Activated CD8-positive, alpha-beta memory T cell treated with anti-CD3 and anti-CD28 coated beads, Interleukin-2, amount 50 U/mL, for 1 hour (primary cell): ENCODE results near the gene MAK.
"Not testable (repeated sequence)": the region's sequence is repeated elsewhere in the genome, so short reads cannot be mapped to it uniquely, and the experiment has no call there.

ENCODE experiments used
- DNase-seq: peaks from one replicate; pipeline ENCODE4 v3.0.0-alpha.2; 2020; ENCODE audit errors: extremely low read depth

The MAK gene

DNA sequence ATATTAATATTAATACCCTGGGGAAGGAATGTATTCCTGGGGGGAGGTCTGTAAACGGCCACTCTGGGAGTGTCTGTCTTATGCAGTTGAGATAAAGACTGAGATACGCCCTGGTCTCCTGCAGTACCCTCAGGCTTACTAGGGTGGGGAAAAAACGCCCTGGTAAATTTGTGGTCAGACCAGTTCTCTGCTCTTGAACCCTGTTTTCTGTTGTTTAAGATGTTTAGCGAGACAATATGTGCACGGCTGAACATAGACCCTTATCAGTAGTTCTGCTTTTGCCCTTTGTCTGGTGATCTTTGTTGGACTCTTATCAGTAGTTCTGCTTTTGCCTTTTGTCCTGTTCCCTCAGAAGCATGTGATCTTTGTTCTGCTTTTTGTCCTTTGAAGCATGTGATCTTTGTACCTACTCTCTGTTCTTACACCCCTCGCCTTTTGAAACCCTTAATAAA, 15.5 kb upstream of the MAK start:
- DNase-seq, result not testable (repeated sequence)

DNA sequence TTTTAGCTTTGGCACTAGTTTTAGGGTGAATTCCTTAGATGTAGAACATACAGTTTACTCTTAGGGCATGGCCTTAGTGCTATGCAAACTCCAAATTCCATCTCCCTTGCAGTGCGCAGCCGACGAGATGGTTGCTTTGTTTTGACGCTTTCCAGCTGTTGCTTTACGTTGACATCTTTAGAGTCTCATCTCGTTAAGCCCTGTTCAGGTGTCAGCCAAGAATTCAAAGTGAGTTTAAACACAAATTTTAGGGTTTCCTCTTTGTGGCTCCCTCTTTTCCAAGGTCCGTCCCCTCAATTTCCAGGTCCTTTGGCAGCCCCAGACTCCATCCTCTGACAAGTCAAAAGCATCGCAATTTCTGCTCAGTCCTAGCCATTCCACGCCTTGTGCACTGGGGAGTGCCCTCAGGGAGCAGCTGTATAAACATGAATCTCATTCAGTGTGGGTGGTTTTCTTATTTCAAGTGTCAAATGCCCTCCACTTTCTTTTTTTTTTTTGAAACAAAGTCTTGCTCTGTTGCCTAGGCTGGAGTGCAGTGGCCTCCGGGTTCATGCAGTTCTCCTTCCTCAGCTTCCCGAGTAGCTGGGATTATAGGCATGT, 14.1 kb upstream of the MAK start:
- no peak for DNase-seq

DNA sequence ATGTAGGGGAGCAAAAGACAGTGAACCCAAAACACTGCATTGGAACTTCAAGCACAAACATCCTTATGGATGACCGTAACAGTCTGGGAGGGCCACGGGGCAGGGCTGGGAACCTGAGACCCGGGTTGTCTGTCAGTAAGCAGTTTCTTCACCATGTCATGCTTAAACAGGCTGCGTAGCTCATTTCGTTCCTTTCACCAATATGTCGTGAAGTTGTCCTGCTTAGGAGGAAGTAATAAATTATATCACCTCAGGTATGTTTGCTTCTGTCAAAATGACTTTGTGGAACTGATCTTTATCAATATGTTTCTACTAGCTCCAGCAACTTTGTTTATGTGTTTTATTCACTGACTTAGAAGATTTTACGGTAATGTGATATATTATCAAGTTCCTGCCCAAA, 12.4 kb upstream of the MAK start:
- no peak for DNase-seq

DNA sequence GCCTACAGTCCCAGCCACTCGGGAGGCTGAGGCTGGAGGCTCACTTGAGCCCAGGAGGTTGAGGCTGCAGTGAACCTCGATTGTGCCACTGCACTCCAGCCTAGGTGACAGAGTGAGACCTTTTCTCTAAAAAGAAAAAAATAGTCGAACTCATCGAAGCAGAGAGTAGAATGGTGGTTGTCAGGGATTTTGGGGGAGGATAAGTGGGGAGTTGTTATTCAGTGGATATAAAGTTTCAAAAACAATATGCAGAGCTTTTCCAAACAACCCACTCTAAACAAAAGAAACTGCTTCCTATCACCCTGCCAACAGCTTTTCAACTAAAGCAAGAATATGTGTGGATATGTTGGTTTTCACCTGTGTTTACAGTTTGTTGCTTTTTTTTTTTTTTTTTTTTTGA, 11.6 kb upstream of the MAK start:
- DNase-seq, result no peak

DNA sequence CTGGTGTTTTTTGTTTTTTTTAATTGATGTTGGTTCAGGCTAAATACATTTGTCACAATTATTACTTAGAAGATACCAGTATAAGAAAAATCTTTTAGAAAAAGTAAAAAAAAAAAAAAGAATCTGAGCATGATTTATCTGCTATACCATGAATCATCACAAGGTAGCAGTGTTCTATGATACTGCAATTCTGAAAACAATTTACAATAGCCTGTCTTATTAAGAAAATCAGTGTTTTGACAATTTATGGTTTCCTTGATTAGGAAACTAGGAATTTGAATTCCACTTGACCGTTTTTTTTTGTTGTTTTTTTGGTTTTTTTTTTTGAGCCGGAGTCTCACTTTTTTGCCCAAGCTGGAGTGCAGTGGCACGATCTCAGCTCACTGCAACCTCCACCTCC, 9.3 kb upstream of the MAK start:
- DNase-seq, result no peak

DNA sequence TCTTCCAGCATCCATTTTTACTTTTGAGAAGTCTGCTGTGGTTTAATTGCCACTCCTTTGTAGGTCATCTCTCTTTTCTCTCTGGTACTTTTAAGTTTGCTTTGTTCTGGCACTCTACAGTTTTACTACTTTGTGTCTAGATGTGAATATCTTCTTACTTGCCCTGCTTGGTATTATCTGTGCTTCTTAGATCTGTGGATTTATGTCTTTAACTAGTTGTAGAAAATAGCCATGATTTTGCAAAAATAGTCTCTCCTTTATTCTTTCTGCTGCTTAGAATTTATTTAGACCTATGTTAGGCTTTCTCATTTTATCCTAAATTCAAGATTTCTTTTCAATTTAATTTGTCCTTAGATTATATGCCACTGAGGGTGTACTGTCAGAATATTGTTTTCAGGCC, 5.2 kb upstream of the MAK start:
- DNase-seq, result no peak

DNA sequence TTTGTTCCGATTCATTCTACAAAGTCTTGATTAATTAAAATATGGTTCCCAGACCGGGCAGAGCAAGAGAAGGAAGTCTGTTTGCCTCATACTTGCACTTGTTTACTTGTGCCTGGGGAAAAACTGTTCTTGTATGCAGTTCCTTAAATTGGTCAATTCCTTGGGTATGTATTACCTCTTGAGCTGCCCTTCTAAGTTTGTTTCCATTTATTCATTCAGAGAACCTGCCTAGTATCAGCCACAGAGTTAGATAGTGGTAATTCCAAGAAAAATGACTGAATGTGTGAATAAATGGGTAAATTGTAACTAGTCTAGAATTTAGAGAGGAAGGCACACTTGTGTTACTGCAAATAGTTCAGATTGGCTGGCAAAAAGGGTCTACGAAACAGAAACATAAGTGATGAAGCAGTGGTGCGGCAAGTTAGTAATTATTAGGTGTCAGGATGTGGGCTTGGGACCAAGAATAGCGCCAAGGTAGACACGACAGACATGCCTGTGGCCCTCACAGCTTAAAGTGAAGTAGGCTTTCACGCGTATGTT, 525 bp upstream of the MAK start:
- DNase-seq, result no peak

DNA sequence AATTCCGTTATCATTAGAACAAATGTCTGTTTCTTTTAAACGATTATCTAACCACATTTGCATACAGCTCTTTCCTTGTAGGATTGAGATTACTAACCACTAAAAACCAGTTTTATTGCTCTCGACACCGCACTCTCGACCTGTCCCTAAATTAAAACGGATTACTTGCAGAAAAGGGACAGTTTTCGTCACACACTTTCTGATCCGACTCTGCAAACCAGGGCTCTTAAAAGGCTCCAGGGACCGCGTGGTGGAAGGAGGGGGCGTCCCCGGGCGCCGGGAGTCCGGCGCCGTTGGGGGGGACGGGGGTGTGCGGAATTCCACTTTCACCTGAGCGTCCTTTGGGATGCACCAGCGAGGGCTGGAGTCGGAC, 731 bp downstream of the MAK start:
- DNase-seq, result no peak

DNA sequence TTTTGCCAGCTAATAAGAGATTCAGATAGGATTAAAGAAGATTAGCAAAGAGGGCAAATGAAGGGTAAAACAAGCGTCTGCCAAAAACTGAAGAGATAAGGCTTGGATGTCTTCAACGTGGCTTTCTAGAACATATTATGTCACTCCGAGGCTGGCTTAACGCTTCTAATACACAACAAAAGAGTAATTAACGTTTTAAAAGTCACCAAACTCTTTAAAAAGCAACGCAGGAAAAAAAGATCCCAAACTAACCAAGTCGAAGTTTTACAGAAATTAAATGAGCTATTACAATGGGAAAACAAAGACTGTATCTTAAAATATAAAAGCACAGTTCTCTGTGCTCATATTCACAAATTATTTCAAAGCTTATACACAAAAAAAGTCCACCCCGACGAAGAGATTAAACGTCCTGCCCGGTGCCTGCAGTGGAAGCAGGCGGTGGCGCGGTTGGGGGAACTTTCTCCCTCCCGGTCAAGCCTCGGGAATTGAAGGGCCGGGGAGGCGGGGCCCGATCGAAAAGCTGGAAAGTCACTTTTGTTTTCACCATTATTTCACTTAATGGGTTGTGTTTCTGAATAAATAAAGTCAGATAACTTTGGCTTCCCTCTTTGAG, 1.2 kb downstream of the MAK start:
- DNase-seq, result no peak

DNA sequence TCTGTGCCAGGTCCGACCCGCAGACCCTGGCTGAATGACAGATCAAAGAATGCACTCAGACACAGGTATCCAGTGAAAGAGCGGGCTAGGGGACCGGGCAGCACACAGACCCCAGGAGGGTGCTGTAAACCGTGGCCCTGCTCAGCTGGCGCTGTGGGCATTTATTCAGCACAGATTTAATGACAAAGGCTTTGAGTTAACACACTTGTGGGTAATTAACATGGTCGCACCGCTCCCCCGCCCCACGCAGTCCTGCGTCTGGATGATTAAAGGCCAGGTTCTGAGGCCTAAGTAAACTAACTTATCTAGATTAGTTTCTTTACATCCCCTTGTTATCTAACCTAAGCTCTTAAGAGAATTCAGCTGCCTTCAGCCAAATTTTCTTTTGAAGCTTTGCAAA, 3.5 kb downstream of the MAK start:
- no peak for DNase-seq

DNA sequence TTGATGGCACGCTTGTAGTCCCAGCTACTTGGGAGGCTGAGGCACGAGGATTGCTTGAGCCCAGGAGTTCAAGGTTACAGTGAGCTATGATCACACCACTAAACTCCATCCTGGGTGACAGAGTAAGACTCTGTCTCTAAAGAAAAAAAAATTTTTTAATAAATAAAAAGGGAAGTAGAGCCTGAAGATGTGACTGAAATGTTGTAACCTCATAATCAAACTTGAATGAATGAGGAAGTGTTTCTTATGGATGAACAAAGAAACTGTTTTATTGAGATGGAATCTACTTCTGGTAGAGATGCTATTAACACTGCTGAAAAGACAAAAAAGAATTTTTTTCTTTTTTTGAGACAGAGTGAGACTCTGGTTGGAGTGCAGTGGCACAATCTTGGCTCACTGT, 6.7 kb downstream of the MAK start:
- no peak for DNase-seq

DNA sequence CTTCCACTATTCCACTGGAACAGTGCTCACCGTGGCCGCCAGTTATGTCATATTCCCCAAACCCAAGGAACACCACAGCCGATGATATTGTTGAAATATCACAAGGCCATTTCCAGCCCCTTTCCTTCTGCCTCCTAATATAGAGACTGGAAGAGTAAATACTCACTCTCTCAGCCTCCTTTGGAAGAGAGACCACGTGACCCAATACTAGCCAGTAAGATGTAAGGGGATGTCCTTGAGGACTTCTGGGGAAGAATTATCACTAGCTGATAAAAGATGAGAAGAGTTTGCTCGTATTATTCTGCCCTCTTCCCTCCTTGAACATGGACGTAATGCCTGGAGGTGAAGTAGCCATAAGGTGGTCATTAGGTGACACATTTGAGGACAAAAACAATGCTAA, 13.5 kb downstream of the MAK start:
- DNase-seq, result no peak

DNA sequence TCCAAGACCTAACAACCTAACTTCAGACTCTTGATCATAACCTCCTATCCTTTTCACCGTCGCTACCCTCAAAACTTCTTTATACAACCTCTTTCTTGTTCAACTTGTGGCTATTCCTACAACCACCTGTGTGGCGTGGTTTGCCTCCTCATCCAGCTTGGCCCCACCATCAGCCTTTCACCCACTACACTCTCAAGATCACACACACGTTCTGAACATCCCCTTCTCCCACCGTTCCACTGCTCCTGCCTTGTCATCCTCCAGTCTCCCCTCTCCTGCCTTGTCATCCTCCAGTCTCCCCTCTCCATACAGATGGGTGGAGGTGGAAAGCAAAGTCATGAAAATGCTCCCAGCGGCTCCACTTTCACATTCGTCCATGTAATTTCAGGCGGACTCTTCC, 14.0 kb downstream of the MAK start:
- DNase-seq, result no peak

DNA sequence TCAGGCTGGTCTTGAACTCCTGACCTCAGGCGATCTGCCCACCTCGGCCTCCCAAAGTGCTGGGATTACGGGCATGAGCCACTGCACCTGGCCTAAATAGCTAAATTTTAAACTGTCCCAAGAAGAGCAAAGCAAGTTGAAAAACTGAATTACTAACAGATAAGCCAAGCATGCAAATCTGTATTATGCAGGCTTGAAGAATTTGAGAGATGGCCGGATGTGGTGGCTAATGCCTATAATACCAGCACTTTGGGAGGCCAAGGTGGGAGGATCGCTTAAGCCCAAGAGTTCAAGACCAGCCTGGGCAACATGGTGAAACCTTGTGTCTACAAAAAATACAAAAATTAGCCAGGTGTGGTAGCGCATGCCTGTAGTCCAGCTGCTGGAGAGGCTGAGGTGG, 24.2 kb downstream of the MAK start:
- not testable (repeated sequence) for DNase-seq

DNA sequence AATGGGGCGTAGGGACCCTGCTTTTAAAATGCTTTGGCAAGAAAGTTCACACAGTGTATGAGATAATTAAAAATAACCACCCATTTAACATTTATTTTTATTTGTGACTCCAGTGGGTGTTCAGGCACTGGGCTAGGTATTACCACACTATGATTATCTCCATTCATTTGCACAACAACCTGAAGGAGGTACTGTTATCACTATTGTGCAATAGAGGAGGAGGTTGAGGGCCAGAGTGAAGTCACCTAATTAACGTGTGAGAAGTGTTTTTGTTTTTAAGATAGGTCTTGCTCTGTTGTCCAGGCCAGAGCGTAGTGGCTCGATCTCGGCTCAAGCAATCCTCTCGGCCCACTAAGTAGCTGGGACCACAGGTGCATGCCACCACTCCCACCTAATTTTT, 29.2 kb downstream of the MAK start:
- no peak for DNase-seq

DNA sequence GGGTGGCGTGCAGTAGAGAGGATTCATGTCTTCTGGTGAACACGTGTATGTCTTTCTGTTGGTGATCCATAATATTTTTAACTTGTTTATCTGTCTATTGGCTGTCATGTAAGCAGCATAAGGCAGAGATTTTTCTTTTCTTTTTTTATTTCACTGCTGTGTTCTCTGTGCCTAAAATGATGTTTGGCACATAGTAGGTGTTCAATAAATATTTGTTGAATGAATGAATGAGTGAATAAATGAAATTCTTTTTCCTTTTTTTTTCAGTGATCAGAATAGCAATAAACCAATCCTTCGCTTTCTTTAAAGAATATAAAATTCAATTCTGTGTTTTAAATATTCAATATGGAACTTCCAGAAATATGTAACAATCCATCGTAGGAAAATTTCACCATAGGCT, 30.0 kb downstream of the MAK start:
- no peak for DNase-seq

DNA sequence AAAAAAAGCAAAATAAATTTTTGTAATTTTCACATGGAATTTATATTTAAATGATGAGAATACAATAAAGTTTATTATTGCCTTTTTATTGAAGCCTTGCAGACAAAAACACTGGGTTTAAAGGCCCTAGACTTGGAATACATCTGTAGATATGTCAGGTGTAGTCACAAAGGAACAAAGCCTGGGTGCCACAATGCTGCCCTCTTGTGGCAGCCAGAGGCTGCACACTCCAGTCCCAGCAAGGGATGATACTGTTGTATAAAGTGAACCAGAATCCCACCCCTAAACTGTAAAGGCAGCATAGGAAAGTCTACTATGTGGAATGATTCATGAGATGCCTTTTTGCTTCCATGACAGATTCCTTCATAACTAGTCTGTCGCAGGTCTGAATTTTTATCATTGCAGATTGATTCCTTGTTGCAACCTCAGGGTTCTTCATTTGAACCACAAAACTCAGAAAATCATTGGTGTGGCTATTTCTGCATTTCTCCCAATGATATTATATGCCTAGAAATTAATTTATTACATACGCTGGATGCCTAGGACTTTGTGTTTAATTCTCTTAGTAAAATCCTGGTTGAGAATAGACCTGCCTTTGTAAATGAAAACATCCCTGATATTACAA, 37.0 kb downstream of the MAK start:
- DNase-seq, result peak; percentile 4

DNA sequence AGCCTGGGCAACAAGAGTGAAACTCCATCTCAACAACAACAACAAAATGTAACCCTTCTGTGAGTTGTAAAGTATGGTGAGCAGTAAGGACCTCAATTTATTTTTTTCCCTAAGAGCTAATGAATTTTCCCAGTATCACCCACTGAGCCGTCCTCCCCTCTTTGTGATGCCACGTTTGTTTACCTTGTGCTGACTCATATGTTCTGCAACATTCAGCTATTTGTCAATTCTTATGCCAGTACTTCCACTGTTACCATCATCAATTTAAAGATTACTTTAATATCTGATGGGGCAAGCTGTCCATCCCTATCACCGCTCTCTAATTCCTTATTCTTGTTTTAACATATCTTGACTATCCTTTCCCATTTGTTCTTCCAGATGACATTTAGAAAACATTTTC, 37.5 kb downstream of the MAK start:
- no peak for DNase-seq

DNA sequence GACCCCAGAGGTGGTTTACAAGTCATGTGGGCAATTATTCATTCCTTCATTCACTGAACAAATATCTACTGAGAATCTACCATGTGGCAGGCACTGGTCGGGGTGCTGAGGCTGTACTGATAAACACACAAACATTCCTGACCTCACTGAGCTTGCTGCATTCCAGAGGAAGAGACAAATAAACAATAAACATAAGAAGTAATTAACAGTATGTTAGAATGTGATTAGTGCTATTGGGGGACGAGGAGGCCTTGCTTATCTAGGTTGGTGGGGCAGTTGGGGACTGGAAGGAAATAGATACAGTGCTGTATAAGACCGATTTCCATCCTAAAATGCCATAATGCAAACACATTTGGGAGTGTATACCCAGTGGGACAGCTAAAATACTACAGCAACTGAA, 44.1 kb downstream of the MAK start:
- DNase-seq, result no peak

DNA sequence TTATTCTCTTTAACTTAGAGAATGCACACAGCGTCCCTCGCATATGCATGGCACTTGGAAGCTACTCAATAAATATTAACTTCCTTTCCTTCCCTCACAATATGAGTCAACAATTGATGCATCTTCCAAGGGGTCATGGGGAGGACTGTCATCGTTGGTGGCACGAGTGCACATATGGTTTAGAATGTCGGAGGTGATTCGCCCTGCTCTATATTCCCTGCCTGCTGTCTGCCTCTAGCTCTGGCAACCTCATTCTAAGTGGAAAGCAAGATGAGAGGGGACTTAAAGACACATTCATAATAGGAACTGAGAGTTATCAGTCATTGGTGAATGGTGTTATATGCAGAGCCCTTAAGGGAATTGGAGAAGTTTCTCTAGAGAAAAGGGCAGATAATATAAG, 44.6 kb downstream of the MAK start:
- DNase-seq, result no peak

DNA sequence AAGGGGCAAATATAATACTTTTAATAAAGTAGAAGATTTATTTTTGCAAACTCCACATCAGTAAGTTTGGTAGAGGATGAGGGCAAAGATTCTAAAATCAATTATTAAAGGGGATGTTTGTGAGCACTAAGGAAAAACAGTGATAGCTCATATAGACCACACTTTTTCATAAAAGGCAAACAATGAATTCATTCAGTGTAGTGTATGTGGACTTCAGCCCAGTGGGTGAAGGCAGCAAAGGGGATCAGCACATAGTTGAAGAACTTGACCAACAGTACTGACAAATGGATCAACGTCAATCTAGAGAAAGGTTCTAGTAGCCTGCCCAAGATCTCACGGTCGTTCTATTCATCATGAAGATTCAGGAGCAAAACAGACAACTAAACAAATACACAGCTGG, 45.3 kb downstream of the MAK start:
- no peak for DNase-seq

DNA sequence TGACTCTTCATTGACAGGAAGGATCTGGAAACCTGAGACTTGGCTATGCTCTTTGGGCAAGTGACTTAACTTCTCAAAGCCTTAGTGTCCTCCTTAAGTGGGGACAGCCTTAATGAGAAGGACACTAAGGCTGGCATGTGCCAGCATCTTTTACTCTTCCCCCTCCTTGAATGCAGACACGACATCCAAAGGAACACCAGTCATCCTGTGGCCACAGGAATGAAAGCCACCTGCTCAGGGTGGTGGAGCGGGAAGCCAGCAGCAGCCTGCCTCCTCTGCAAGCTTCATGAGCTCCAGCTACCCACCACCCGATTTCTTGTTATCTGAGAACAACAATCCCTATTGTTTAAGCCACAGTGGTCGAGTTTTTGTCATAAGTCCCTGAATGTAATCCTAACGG, 46.2 kb downstream of the MAK start:
- no peak for DNase-seq

DNA sequence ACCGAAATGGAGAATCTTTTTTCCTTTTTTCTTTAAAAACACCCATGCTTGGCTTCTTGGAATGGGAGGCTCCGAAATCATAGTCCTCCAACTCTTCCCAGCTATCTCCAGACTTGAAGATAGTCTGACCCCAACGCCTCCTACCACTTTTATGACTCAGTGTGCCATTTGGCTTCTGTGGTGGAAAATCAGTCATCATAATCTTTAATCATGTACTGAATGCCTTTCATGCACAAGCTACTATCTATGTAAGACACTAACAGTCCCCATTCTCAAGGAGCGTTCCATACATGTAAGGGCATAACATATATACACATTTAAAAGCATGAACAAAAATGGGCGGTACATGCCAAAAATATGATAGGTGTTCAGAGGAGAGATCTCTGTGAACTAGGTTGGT, 46.7 kb downstream of the MAK start:
- DNase-seq, result no peak

DNA sequence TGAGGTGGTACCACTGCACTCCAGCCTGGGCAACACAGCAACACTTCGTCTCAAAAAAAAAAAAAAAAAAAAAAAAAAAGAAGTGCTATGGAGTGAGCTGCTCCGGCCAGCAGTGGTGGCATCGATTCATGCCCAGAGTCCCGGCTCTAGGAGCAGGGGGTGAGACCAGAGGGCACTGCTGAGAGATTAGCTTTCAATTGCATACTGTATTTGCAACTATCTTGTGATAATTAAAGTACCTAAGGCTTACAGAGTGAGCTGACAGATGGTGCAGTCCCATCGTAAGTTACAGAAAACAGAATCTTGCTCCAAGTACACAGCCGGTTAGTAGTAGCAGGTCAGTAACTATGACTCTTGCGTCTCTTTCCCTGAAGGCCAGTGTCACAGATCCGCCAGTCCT, 59.3 kb downstream of the MAK start:
- DNase-seq, result no peak
